Measurements from ENCODE around the gene NDUFA7. TPM values are rescaled to one million over a fixed set of nuclear protein-coding genes. Genes with fewer than 3 reads are reported as not detected.

NDUFA7 gene
- total and polyA plus RNA-seq, 2 experiments from 2014 or later, result 17.6 to 108 TPM

GRCh38 chr19:8325454-8325853 lies 4.3 kb upstream of the NDUFA7 start:
- no peak for DNase-seq
- H3K4me1 ChIP-seq (ENCODE audit: insufficient read depth), result peaks cover 15% of the 10 kb centered on the region
- no peak overlapping the region for H3K4me2 ChIP-seq (ENCODE audit: unreplicated experiment)
- no peaks in the 10 kb centered on the region for H3F3A ChIP-seq (ENCODE audit: insufficient read depth)
- H3K79me2 ChIP-seq (ENCODE audit: insufficient read depth), result peaks cover 29% of the 10 kb centered on the region
- no peaks in the 10 kb centered on the region for H3K9me3 ChIP-seq (ENCODE audit: low read depth)
- H3K4me3 ChIP-seq, result no peak overlapping the region
- 93 to 100% methylated on average over 3 of the region's 3 CpGs for WGBS, 2 experiments (ENCODE audit: low coverage in 1 of 2, low lambda C conversion rate in 2 of 2, missing lambda C conversion rate in 2 of 2)
- no peak overlapping the region for H3K27ac ChIP-seq
- H3K9ac ChIP-seq, result no peak overlapping the region
- H3K27me3 ChIP-seq (replicated peaks; ENCODE audit: insufficient read depth), result no peaks in the 10 kb centered on the region
- H3K36me3 ChIP-seq (ENCODE audit: low read depth), result peaks cover 9% of the 10 kb centered on the region; the same call in 1 of the 2 replicates
- peaks cover 9% of the 10 kb centered on the region; the same call in 1 of the 2 replicates for H4K20me1 ChIP-seq (ENCODE audit: insufficient read depth)
- in situ Hi-C loops (cut with MboI), result no loop called here
- TF ChIP-seq EZH2phosphoT487 (IDR thresholded peaks at IDR 0.05; ENCODE audit: insufficient read depth, low read depth) (no peak), EZH2 (IDR thresholded peaks at IDR 0.05; ENCODE audit: insufficient read depth, poor library complexity, severe bottlenecking) (no peak)
- no peak overlapping the region for H2AFZ ChIP-seq
- no peaks in the 10 kb centered on the region for H3K9me2 ChIP-seq (ENCODE audit: insufficient read depth)

GRCh38 chr19:8324186-8325050 lies 3.2 kb upstream of the NDUFA7 start:
- Histone ChIP-seq H4K20me1 (ENCODE audit: insufficient read depth) (peaks cover 9% of the 10 kb centered on the region; the same call in 1 of the 2 replicates), H3K79me2 (ENCODE audit: insufficient read depth) (peaks cover 40% of the 10 kb centered on the region), H3K4me2 (ENCODE audit: unreplicated experiment) (no peak overlapping the region), H3K9ac (no peak overlapping the region), H3K4me3 (no peak overlapping the region), H3K27me3 (replicated peaks; ENCODE audit: insufficient read depth) (no peaks in the 10 kb centered on the region), H3F3A (ENCODE audit: insufficient read depth) (no peaks in the 10 kb centered on the region), H3K36me3 (ENCODE audit: low read depth) (peaks cover 9% of the 10 kb centered on the region; the same call in 1 of the 2 replicates), H2AFZ (no peak overlapping the region), H3K4me1 (ENCODE audit: insufficient read depth) (peaks cover 24% of the 10 kb centered on the region), H3K9me3 (ENCODE audit: low read depth) (no peaks in the 10 kb centered on the region), H3K9me2 (ENCODE audit: insufficient read depth) (no peaks in the 10 kb centered on the region), H3K27ac (no peak overlapping the region)
- no peak for TF ChIP-seq EZH2 (IDR thresholded peaks at IDR 0.05; ENCODE audit: insufficient read depth, poor library complexity, severe bottlenecking)
- TF ChIP-seq EZH2phosphoT487 (IDR thresholded peaks at IDR 0.05; ENCODE audit: insufficient read depth, low read depth), result no peak
- WGBS, 2 experiments (ENCODE audit: low coverage in 1 of 2, low lambda C conversion rate in 2 of 2, missing lambda C conversion rate in 2 of 2), result 77 to 80% methylated on average over 17 of the region's 17 CpGs
- DNase-seq, result no peak
- in situ Hi-C loops (cut with MboI), result no loop called here

- peaks cover 26% of the 10 kb centered on the region for H3K4me1 ChIP-seq (ENCODE audit: insufficient read depth)
- H3K36me3 ChIP-seq (ENCODE audit: low read depth), result peaks cover 9% of the 10 kb centered on the region; the same call in 1 of the 2 replicates
- H3F3A ChIP-seq (ENCODE audit: insufficient read depth), result no peaks in the 10 kb centered on the region
- no peaks in the 10 kb centered on the region for H3K9me2 ChIP-seq (ENCODE audit: insufficient read depth)
- 86 to 100% methylated on average over 1 of the region's 1 CpG for WGBS, 2 experiments (ENCODE audit: low coverage in 1 of 2, low lambda C conversion rate in 2 of 2, missing lambda C conversion rate in 2 of 2)
- no peak for DNase-seq
- H3K4me3 ChIP-seq, result no peak overlapping the region
- peaks cover 9% of the 10 kb centered on the region; the same call in 1 of the 2 replicates for H4K20me1 ChIP-seq (ENCODE audit: insufficient read depth)
- no peak overlapping the region for H3K27ac ChIP-seq
- no peaks in the 10 kb centered on the region for H3K27me3 ChIP-seq (replicated peaks; ENCODE audit: insufficient read depth)
- peaks cover 46% of the 10 kb centered on the region for H3K79me2 ChIP-seq (ENCODE audit: insufficient read depth)
- no peaks in the 10 kb centered on the region for H3K9me3 ChIP-seq (ENCODE audit: low read depth)
- no peak overlapping the region for H3K9ac ChIP-seq
- TF ChIP-seq EZH2phosphoT487 (IDR thresholded peaks at IDR 0.05; ENCODE audit: insufficient read depth, low read depth) (no peak), EZH2 (IDR thresholded peaks at IDR 0.05; ENCODE audit: insufficient read depth, poor library complexity, severe bottlenecking) (no peak)
- in situ Hi-C loops (cut with MboI), result no loop called here
- no peak overlapping the region for H2AFZ ChIP-seq
- no peak overlapping the region for H3K4me2 ChIP-seq (ENCODE audit: unreplicated experiment)
Measured at GRCh38 chr19:8323781-8324185, 2.6 kb upstream of the NDUFA7 start.

- Histone ChIP-seq H3K27ac (no peak overlapping the region), H3K27me3 (replicated peaks; ENCODE audit: insufficient read depth) (no peaks in the 10 kb centered on the region), H2AFZ (no peak overlapping the region), H3K4me3 (peak overlapping the region; percentile 94), H4K20me1 (ENCODE audit: insufficient read depth) (peaks cover 9% of the 10 kb centered on the region; the same call in 1 of the 2 replicates), H3K9ac (peak overlapping the region; percentile 99), H3K4me2 (ENCODE audit: unreplicated experiment) (peak overlapping the region; percentile 90), H3K79me2 (ENCODE audit: insufficient read depth) (peaks cover 58% of the 10 kb centered on the region), H3K9me3 (ENCODE audit: low read depth) (no peaks in the 10 kb centered on the region), H3F3A (ENCODE audit: insufficient read depth) (no peaks in the 10 kb centered on the region), H3K36me3 (ENCODE audit: low read depth) (peaks cover 9% of the 10 kb centered on the region; the same call in 1 of the 2 replicates), H3K4me1 (ENCODE audit: insufficient read depth) (peaks cover 26% of the 10 kb centered on the region), H3K9me2 (ENCODE audit: insufficient read depth) (no peaks in the 10 kb centered on the region)
- 32 to 41% methylated on average over 6 to 7 of the region's 7 CpGs for WGBS, 2 experiments (ENCODE audit: low coverage in 1 of 2, low lambda C conversion rate in 2 of 2, missing lambda C conversion rate in 2 of 2)
- no peak for DNase-seq
- in situ Hi-C loops (cut with MboI), result no loop called here
- TF ChIP-seq EZH2phosphoT487 (IDR thresholded peaks at IDR 0.05; ENCODE audit: insufficient read depth, low read depth), result no peak
- TF ChIP-seq EZH2 (IDR thresholded peaks at IDR 0.05; ENCODE audit: insufficient read depth, poor library complexity, severe bottlenecking), result no peak
Measured at GRCh38 chr19:8322638-8322997, 1.4 kb upstream of the NDUFA7 start.
